GM12891 (cell line): ENCODE measurements around the gene ZNF692.

Experiments used
- POLR2A ChIP-seq: IDR thresholded peaks from 2 replicates; pipeline ENCODE4 v1.6.1; 2011; ENCODE audit warnings: low read depth, low read length, control low read depth
- POU2F2 ChIP-seq: IDR thresholded peaks from 2 replicates; pipeline ENCODE4 v1.6.1; 2011; ENCODE audit warnings: low read depth, mild to moderate bottlenecking, control low read depth, low read length, moderate library complexity
- TAF1 ChIP-seq: IDR thresholded peaks from 2 replicates; pipeline ENCODE4 v1.6.1; 2011; ENCODE audit warnings: low read depth, low read length, control low read depth

DNA sequence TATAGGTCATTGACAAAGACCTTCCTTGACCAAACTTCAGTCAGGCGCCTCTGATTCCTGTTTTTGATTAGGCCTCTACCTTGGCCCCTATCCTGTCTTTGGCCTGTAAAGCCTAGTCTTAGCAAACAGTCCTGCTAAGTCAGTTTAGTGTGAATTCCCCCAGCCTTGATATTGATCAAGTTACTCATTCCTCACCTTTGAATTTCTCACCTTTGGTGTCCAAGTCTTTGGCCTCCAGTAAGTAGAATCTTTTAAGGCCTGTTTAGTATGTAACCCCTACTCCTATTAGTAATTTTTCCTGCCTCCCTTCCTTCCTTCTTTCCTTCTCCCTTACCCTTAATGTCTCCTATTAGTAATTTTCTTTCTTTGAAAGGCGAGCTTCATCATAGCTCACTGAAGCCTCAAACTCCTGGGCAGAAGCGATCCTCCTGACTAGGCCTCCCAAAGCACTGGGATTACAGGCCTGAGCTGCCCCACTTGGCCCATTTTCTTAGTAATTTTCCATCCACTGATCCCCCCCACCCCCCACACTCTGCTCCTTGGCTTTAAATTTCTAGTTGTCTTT lies 13.0 kb upstream of the ZNF692 start:
- TF ChIP-seq TAF1, result no peak
- no peak for TF ChIP-seq POLR2A
- no peak for TF ChIP-seq POU2F2
